Ureter (tissue), 1 donor: ENCODE results near the gene UBL7. TPM values are rescaled to one million over a fixed set of nuclear protein-coding genes. Genes with fewer than 3 reads are reported as not detected.

Experiments
- total RNA-seq: library from RNA; stranded (reverse); gene quantifications from one replicate; pipeline ENCODE4 v1.2.4, GENCODE V29; 2023
- donor health status: DM: yes; HTN: yes; CAD: no.

UBL7 gene
- total RNA-seq, 1 donor from 2014 or later: 26.7 TPM

Other genes with a start within 250 kb of the UBL7 start
- gene CCDC33, start 224.8 kb downstream of the UBL7 start, total RNA-seq: 10.2 TPM
- gene CYP11A1, start 93.5 kb downstream of the UBL7 start, total RNA-seq: 2.4 TPM
- 2.2 TPM for gene SEMA7A, start 27.2 kb downstream of the UBL7 start, total RNA-seq
- gene ARID3B, start 80.1 kb upstream of the UBL7 start, total RNA-seq: 5.6 TPM
- 82.2 TPM for gene CLK3, start 154.7 kb upstream of the UBL7 start, total RNA-seq
- gene EDC3, start 234.9 kb upstream of the UBL7 start, total RNA-seq: 40.4 TPM